Right lobe of liver (tissue), 4 donors: ENCODE results near the gene PTCHD1.

Experiments
- CTCF ChIP-seq, 4 donors: fragments of 200-600 bp in 3 of 4; fragments of 450-650 bp in 1 of 4; IDR thresholded peaks; one replicate each; pipeline versions ENCODE4 v1.5.1 to v1.8.0; 2016 to 2022; ENCODE audit warnings: antibody characterized with exemption in 4 of 4, mild to moderate bottlenecking in 2 of 4
- POLR2A ChIP-seq: fragments of 450-650 bp; IDR thresholded peaks from one replicate; pipeline ENCODE4 v1.6.1; 2017; ENCODE audit warnings: antibody characterized with exemption, mild to moderate bottlenecking
- donor health status: DM: no; HTN: no; CAD: no.
- donor health status: DM: no; HTN: no; CAD: no.
- donor health status: DM: no; HTN: yes; CAD: no.

GRCh38 chrX:23435575-23435974 lies 100.9 kb downstream of the PTCHD1 start:
- TF ChIP-seq CTCF (IDR thresholded peaks at IDR 0.05) (no peak), POLR2A (no peak)
